Stimulated activated CD4-positive, alpha-beta T cell treated with anti-CD3 and anti-CD28 coated beads, Interleukin-1b, Interleukin-23, amount 100 ng/mL, for 24 hours (primary cell): Measurements from ENCODE around the gene SLC52A1.
A peak's percentile ranks its signal among the peaks of the same experiment; 100 is the strongest.
"Not testable (repeated sequence)": the region's sequence is repeated elsewhere in the genome, so short reads cannot be mapped to it uniquely, and the experiment has no call there.

ENCODE experiments used
- DNase-seq, 4 experiments: peaks; one replicate each; pipeline ENCODE4 v3.0.0-alpha.2; 2020; ENCODE audit warnings: low read depth in 4 of 4, low spot score in 1 of 4

The SLC52A1 gene

GRCh38 chr17:5035315-5035714 is at the start of gene SLC52A1:
TSS of gene SLC52A1 (minus strand) at chr17:5035426. CDS start at chr17:5034606, 820 bp downstream.
- DNase-seq: no peak

DNA sequence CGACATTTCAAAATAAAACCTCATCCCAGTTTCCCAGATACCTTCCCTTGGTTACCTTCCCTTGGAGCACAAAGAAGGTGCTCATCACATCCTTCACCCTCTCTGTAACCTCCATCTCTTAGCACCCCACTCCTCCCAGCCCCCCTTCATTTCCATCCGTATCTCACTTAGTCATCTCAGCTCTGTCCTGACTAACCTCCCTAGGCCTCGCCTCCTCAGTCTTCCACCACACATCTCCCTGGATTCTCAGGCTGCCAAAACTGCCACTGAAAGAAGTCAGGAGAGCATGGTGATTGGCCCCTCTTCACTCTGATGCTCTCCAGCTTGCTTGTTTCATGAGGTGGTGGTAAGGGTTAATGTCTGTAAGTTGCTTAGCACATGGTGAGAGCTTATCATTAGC is 45.4 kb upstream of the SLC52A1 start:
- DNase-seq: no peak

DNA sequence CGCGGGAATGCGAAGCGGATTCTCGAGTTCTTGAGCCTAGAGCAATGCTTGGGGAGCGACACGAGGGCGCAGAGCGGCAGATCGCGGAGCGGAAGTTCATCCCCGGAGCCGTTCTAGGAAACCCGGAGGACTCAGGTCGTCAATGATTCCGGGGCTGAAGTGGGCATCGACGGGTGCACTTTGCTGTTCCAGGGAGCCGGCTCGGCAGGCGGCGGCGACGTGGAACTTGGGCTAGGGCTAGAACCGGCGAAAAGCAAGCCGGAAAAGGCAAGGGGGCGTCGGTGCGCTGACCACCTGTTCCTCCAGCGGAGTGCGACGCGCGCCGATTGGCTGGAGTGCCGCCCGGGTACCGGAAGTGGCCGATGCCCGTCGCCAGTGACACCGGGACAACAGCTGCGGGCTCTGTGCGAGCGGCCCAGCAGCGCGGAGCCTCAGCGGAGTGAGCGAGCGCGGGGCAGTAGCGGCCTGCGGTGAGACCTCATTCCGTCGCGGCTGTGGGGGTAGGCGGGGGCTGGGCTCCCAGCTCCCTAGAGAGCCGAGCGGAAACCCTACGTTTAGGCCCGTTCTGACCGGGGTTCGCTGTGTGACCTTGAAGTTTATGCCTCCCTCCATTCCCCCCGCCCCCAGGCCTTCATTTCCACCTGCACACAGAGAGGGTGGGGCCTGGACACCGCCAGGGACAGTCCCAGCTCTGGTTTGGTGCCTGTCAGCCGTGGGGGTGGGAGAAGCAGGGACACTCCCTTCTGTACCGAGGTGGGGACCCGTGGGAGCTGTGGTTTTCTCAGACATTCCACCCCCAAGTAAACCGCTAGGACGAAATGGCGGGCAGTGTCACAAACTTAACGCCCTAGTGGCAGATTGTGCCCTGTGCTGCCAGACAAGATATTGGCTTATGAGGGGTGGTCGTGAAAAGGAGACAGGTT is 43.1 kb upstream of the SLC52A1 start, which contains the start of gene ZFP3:
TSS of gene ZFP3 (plus strand) at position 362 of the 923 bp plus-strand sequence. CDS start 13,038 bp downstream, outside the sequence.
- DNase-seq: peak; percentile 40 to 74 (median 60)

DNA sequence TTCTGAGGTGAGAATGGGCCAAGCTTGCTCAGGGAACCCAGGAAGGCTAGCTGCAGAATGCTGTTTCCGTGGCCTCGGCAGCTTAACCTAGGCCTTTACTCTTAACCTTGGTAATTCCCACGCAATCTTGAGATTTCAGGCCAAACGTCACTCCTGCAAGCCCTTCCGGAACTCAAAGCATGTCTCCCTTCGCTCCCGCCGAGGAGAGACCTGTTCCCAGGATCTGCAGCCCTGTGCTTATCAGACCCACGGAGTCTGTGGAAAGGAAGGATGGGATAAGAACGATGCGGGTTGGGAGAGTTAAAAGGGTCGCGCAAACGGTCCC is 42.5 kb upstream of the SLC52A1 start:
- peak in 1 of 4 experiments; percentile 7 for DNase-seq

- DNase-seq: not testable (repeated sequence)
Measured at GRCh38 chr17:5077275-5077674, 42.0 kb upstream of the SLC52A1 start.

DNA sequence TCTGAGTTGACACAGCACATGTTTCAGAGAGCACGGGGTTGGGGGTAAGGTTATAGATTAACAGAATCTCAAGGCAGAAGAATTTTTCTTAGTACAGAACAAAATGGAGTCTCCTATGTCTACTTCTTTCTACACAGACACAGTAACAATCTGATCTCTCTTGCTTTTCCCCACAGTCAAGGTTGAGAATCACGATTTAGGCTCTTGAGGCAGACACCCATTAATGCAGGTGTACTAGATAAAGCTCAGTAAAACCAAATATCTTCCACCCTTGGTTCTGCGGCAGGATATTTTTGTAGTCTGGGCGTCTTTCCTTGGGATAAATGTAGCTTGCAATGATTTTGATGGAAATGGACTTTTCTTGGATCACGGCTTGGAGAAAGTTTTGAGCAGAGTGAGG is 40.2 kb upstream of the SLC52A1 start:
- DNase-seq: not testable (repeated sequence)

- DNase-seq: no peak
Measured at GRCh38 chr17:5069724-5070123, 34.5 kb upstream of the SLC52A1 start.

GRCh38 chr17:5068236-5068635 is 33.0 kb upstream of the SLC52A1 start:
- DNase-seq: no peak

DNA sequence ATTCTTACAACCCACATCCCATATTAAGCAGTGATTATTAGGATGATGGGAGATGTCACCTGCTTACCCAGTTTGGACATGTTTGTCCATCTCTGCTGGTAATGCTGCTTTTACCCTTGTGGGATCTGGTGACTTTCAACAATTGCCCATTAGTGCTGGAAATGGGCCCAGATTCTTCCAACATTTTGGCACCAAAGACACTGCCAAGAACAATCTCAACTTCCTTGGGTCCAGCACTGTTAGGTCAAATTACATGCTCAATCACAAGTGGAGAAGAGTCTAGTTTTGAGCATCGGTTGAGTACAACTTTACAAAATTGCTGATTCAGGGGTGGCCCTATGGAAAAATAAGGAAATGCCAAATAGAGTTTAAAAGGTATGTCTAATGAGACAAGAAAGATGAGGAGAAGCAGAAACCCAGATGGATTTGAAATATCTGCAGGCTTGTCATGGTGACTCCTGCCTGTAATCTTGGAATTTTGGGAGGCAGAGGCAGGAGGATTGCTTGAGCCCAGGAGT is 30.1 kb upstream of the SLC52A1 start:
- no peak for DNase-seq

DNA sequence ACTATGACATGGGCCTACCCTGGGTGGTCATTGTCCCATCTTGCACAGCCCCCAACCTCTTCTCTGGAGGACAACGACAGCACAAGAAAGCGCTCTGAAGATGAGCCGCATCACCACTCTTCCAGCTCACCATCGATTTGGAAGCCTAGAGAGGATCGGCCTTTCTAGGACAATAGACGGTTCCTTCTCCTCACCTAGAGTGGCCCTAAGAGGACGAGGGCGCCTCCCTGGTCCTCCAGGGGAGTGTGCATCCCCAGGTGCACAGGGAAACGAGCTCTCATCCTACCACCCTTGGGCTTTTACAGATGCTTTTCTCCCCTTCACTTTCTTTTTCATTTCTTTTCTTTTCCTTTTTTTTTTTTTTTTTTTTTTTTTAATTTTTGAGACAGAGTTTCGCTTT is 20.3 kb upstream of the SLC52A1 start:
- no peak for DNase-seq

- DNase-seq: no peak
Measured at GRCh38 chr17:5050278-5050677, 15.1 kb upstream of the SLC52A1 start.

DNA sequence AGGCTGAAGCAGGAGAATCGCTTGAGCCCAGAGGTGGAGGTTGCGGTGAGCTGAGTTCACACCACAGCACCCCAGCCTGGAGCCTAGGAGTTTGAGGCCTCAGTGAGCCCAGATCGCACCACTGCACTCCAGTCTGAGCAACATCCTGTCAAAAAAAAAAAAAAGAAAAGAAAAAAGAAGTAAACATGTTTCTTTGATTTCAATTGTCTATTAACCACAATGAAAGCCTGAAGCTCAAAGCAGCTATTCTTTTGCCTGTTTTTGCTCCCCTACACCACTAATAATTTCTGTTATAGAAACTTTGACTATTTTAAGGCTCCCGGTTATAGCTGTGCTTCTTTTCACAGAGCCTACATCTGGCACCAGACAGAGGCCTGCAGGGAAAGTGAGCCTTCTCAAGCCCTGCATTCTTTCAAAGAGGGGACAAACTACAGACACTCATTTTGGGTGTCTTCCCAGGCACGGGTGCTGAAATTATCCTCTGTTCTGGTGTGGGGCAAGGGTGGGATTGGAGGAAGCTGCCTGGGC is 14.2 kb upstream of the SLC52A1 start:
- no peak for DNase-seq

- DNase-seq: no peak
Measured at GRCh38 chr17:5047446-5047845, 12.2 kb upstream of the SLC52A1 start.

DNA sequence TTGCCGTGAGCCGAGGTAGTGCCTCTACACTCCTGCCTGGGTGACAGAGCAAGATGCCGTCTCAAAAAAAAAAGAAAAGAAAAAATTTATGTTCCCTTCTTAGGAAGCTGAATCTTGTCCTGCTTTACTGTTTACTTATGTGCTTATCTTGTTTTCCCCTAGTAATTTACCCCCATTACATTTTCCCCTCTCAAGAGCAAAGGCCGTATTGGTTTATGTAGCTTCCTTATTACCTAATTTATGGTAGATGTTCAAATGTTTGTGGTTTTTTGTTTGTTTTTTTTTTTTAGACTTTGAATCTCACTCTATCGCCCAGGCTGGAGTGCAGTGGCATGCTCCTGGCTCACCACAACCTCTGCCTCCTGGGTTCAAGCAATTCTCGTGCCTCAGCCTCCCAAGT is 10.3 kb upstream of the SLC52A1 start:
- DNase-seq: no peak

- no peak for DNase-seq
Measured at GRCh38 chr17:5044630-5045029, 9.4 kb upstream of the SLC52A1 start.

- no peak for DNase-seq
Measured at GRCh38 chr17:5043524-5043923, 8.3 kb upstream of the SLC52A1 start.

GRCh38 chr17:5042157-5043022 is 7.2 kb upstream of the SLC52A1 start:
- no peak for DNase-seq

- no peak for DNase-seq
Measured at GRCh38 chr17:5034651-5035050, 575 bp downstream of the SLC52A1 start.

DNA sequence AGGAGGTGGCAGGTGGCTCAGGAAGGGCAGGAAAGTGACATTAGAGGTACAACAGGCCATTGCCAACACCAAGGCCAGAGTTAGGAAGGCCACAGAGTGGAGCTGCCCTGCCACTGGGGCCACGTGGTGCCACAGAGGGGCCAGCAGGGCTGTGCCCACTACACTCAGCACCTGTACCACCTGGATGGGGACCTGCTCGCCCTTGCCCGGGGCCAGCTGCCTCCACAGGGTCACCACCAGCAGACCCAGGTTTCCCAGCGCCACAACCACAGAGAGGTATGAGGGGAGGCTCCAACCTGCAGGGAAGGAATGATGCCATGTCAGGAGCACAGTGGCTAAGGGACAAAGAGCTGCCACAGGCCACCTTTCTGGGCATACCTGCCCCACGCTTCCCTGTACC is 1.2 kb downstream of the SLC52A1 start:
- no peak for DNase-seq

- DNase-seq: no peak
Measured at GRCh38 chr17:5033352-5034015, 1.7 kb downstream of the SLC52A1 start.

GRCh38 chr17:5032865-5033264 is 2.4 kb downstream of the SLC52A1 start:
- DNase-seq: no peak
